Esophagus muscularis mucosa (tissue), 3 donors: ENCODE data around the gene SND1.

Experiments used
- CTCF ChIP-seq, 3 experiments: fragments of 200-600 bp in 2 of 3; fragments of 450-650 bp in 1 of 3; sonication (generic) in 2 of 3; IDR thresholded peaks; one replicate each; pipeline ENCODE4 v1.5.1; 2017 to 2019; ENCODE audit warnings: antibody characterized with exemption in 3 of 3, mild to moderate bottlenecking in 2 of 3, moderate library complexity in 1 of 3
- POLR2A ChIP-seq: fragments of 450-650 bp; IDR thresholded peaks from one replicate; pipeline ENCODE4 v1.6.1; 2017; ENCODE audit warnings: antibody characterized with exemption, moderate library complexity, mild to moderate bottlenecking, low read depth
- POLR2AphosphoS5 ChIP-seq, 2 donors: sonication (generic); formaldehyde crosslinking; IDR thresholded peaks; one replicate each; pipeline ENCODE4 v1.6.1; 2017; ENCODE audit warnings: antibody characterized with exemption in 2 of 2

GRCh38 chr7:127715901-127716300, 63.9 kb downstream of the SND1 start:
- TF ChIP-seq POLR2A (no peak), POLR2AphosphoS5 (IDR thresholded peaks at IDR 0.05) (no peak), CTCF (IDR thresholded peaks at IDR 0.05) (no peak)
